GM23248 (cell line): ENCODE measurements around the gene SNX20. TPM values are rescaled to one million over a fixed set of nuclear protein-coding genes. Genes with fewer than 3 reads are reported as not detected.

Experiments
- DNase-seq: peaks from one replicate; pipeline ENCODE4 v3.0.0-alpha.2; 2015
- H2AFZ ChIP-seq: fragments of 200-600 bp; sonication (generic); 2 replicates; pipeline ENCODE4 v1.6.1; 2016; ENCODE audit warnings: antibody characterized with exemption
- H3F3A ChIP-seq: fragments of 200-600 bp; sonication (generic); 2 replicates; pipeline ENCODE4 v1.6.1; 2016; ENCODE audit warnings: mild to moderate bottlenecking, antibody characterized with exemption, mixed run types; ENCODE audit not compliant: insufficient read depth
- H3K27ac ChIP-seq: fragments of 200-600 bp; sonication (generic); 2 replicates; pipeline ENCODE4 v1.5.1; 2016; ENCODE audit warnings: mild to moderate bottlenecking
- H3K27me3 ChIP-seq: fragments of 200-600 bp; sonication (generic); replicated peaks from 2 replicates; pipeline ENCODE4 v1.6.1; 2016; ENCODE audit warnings: mild to moderate bottlenecking; ENCODE audit not compliant: insufficient read depth
- H3K36me3 ChIP-seq: fragments of 200-600 bp; sonication (generic); 2 replicates; pipeline ENCODE4 v1.6.1; 2016; ENCODE audit warnings: low read depth, mild to moderate bottlenecking
- H3K4me1 ChIP-seq: fragments of 200-600 bp; sonication (generic); 2 replicates; pipeline ENCODE4 v1.6.1; 2016; ENCODE audit warnings: mild to moderate bottlenecking; ENCODE audit not compliant: insufficient read depth
- H3K4me2 ChIP-seq: fragments of 200-600 bp; sonication (generic); one replicate; pipeline ENCODE4 v1.6.1; 2016; ENCODE audit warnings: mild to moderate bottlenecking; ENCODE audit not compliant: unreplicated experiment
- H3K4me3 ChIP-seq: fragments of 200-600 bp; sonication (generic); 2 replicates; pipeline ENCODE4 v1.5.1; 2016; ENCODE audit warnings: mild to moderate bottlenecking
- H3K79me2 ChIP-seq: fragments of 200-600 bp; sonication (generic); 2 replicates; pipeline ENCODE4 v1.6.1; 2016; ENCODE audit warnings: mild to moderate bottlenecking; ENCODE audit not compliant: insufficient read depth
- H3K9ac ChIP-seq: fragments of 200-600 bp; sonication (generic); 2 replicates; pipeline ENCODE4 v1.6.1; 2016; ENCODE audit warnings: mild to moderate bottlenecking
- H3K9me2 ChIP-seq: fragments of 200-600 bp; sonication (generic); 2 replicates; pipeline ENCODE4 v1.6.1; 2016; ENCODE audit warnings: mixed run types, mild to moderate bottlenecking, moderate library complexity; ENCODE audit not compliant: insufficient read depth
- H3K9me3 ChIP-seq: fragments of 200-600 bp; sonication (generic); one replicate; pipeline ENCODE4 v1.6.1; 2017; ENCODE audit warnings: low read depth
- H4K20me1 ChIP-seq: fragments of 200-600 bp; sonication (generic); 2 replicates; pipeline ENCODE4 v1.6.0; 2016; ENCODE audit not compliant: insufficient read depth
- EZH2 ChIP-seq: fragments of 200-600 bp; sonication (generic); IDR thresholded peaks from 2 replicates; pipeline ENCODE4 v1.6.1; 2018; ENCODE audit warnings: antibody characterized with exemption, mild to moderate bottlenecking; ENCODE audit not compliant: insufficient read depth, poor library complexity, severe bottlenecking
- EZH2phosphoT487 ChIP-seq: fragments of 200-600 bp; sonication (generic); IDR thresholded peaks from 2 replicates; pipeline ENCODE4 v1.6.1; 2018; ENCODE audit warnings: antibody characterized with exemption, moderate library complexity, mild to moderate bottlenecking, low read depth; ENCODE audit not compliant: insufficient read depth
- WGBS, 2 experiments: methylation state at CpG; one replicate each; pipeline ENCODE4 v1.1.6; 2015 to 2017; ENCODE audit warnings: low lambda C conversion rate in 2 of 2, low coverage in 1 of 2; ENCODE audit errors: missing lambda C conversion rate in 2 of 2; 5-methylcytosine and 5-hydroxymethylcytosine counted together
- in situ Hi-C: fragments of 300-500 bp; cut with MboI; formaldehyde crosslinking; loops from 2 replicates; pipeline ENCODE4 v1.15.0; 2020
- polyA plus RNA-seq: library from polyadenylated mRNA; unstranded; fragments of >200 nt; fragmentation: Nextera tagmentation; extraction: Ambion mirVana; gene quantifications from 2 replicates; pipeline ENCODE4 v1.2.1, GENCODE V29; 2016
- total RNA-seq: library from RNA; depleted of rRNA; stranded (reverse); fragments of >200 nt; shearing (Covaris generic); gene quantifications from 2 replicates; pipeline ENCODE4 v1.2.3, GENCODE V29; 2014

Gene SNX20
- total and polyA plus RNA-seq, 2 experiments from 2014 or later: not detected

DNA sequence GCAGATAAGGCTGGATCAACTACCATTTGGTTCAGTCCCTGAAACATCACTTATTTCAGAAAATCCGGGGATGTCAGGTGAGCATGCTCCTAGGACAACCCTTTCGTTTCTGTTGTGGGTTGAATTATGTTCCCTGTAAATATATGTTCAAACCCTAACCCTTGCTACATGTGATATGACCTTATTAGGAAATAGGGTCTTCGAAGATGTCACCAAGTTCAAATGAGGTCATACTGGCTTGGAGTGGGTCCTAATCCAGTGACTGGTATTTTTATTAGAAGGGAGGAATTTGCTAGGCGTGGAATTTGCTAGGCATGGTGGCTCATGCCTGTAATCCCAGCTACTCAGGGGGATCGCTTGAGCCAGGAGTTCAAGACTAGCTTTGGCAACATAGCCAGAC lies 21.3 kb downstream of the SNX20 start:
- Histone ChIP-seq H3F3A (no peaks in the 10 kb centered on the region), H3K27ac (no peak overlapping the region), H3K4me2 (no peak overlapping the region), H3K9me2 (no peaks in the 10 kb centered on the region), H3K27me3 (no peaks in the 10 kb centered on the region), H3K79me2 (no peaks in the 10 kb centered on the region), H2AFZ (no peak overlapping the region), H3K36me3 (no peaks in the 10 kb centered on the region), H4K20me1 (no peaks in the 10 kb centered on the region), H3K4me1 (no peaks in the 10 kb centered on the region), H3K9ac (no peak overlapping the region), H3K9me3 (no peaks in the 10 kb centered on the region), H3K4me3 (no peak overlapping the region)
- in situ Hi-C loops: no loop called here
- whole genome bisulfite sequencing, 2 experiments: 63 to 74% methylated on average over 5 of the region's 5 CpGs
- no peak for DNase-seq
- TF ChIP-seq EZH2 (no peak), EZH2phosphoT487 (no peak)

DNA sequence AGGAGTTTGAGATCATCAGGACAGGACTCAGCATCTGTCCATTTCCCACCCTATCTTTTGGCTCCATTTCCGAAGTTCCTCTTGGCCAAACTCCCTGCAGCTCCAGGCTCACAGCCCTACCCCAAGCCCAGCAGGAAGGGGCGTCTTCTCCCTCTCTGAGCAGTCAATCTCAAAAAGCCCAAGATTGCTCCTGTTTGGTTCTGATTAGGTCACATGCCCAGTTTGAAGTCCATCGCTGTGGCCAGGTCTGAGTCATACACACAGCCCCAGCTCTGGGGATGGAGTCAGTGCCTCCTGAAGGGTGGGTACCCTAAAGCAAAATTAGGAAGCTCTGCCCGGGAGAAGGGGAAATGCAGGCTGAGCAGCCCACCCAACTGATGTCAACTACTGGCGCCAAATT lies 23.9 kb downstream of the SNX20 start:
- H3K79me2 ChIP-seq: no peaks in the 10 kb centered on the region
- 29 to 30% methylated on average over 5 of the region's 5 CpGs for WGBS, 2 experiments
- H3K9me3 ChIP-seq: no peaks in the 10 kb centered on the region
- H2AFZ ChIP-seq: no peak overlapping the region
- TF ChIP-seq EZH2phosphoT487: no peak
- TF ChIP-seq EZH2: no peak
- H4K20me1 ChIP-seq: no peaks in the 10 kb centered on the region
- H3K27me3 ChIP-seq: no peaks in the 10 kb centered on the region
- H3K9ac ChIP-seq: no peak overlapping the region
- no peak overlapping the region for H3K27ac ChIP-seq
- H3K4me1 ChIP-seq: no peaks in the 10 kb centered on the region
- no peaks in the 10 kb centered on the region for H3K36me3 ChIP-seq
- no peaks in the 10 kb centered on the region for H3F3A ChIP-seq
- no peak overlapping the region for H3K4me3 ChIP-seq
- H3K9me2 ChIP-seq: no peaks in the 10 kb centered on the region
- peak; percentile 35 for DNase-seq
- H3K4me2 ChIP-seq: no peak overlapping the region
- in situ Hi-C loops: no loop called here

DNA sequence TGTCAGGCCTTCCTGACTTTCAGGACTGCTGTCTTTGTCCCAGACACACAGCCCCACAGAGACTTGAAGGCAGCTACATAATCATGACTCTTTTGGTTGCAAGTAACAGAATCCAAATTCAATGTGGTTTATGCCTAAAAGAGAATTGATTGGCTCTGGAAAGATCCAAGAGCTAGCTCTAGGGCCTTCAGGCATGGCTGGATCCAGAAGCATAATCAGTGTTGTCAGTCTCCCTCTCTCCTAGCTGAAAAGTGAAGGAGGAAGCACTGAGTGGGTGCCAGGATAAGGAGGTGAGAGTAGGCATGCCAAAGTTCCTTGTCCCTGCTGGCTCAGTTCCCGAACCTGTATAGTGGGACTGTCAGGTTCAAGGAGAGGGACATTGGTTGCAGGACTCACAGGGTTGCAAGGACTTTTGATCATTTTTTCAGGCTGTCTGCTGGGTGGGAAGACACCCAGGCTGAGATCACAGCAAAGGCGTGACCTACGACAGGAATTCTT lies 25.5 kb downstream of the SNX20 start:
- no peaks in the 10 kb centered on the region for H3K9me3 ChIP-seq
- no peaks in the 10 kb centered on the region for H4K20me1 ChIP-seq
- H2AFZ ChIP-seq: no peak overlapping the region
- no peaks in the 10 kb centered on the region for H3F3A ChIP-seq
- no peak for TF ChIP-seq EZH2
- TF ChIP-seq EZH2phosphoT487: no peak
- no peaks in the 10 kb centered on the region for H3K4me1 ChIP-seq
- no peak for DNase-seq
- no peak overlapping the region for H3K4me2 ChIP-seq
- H3K9ac ChIP-seq: no peak overlapping the region
- H3K4me3 ChIP-seq: no peak overlapping the region
- H3K79me2 ChIP-seq: no peaks in the 10 kb centered on the region
- WGBS, 2 experiments: 75 to 89% methylated on average over 3 of the region's 3 CpGs
- no peak overlapping the region for H3K27ac ChIP-seq
- no peaks in the 10 kb centered on the region for H3K36me3 ChIP-seq
- in situ Hi-C loops: no loop called here
- no peaks in the 10 kb centered on the region for H3K27me3 ChIP-seq
- no peaks in the 10 kb centered on the region for H3K9me2 ChIP-seq

DNA sequence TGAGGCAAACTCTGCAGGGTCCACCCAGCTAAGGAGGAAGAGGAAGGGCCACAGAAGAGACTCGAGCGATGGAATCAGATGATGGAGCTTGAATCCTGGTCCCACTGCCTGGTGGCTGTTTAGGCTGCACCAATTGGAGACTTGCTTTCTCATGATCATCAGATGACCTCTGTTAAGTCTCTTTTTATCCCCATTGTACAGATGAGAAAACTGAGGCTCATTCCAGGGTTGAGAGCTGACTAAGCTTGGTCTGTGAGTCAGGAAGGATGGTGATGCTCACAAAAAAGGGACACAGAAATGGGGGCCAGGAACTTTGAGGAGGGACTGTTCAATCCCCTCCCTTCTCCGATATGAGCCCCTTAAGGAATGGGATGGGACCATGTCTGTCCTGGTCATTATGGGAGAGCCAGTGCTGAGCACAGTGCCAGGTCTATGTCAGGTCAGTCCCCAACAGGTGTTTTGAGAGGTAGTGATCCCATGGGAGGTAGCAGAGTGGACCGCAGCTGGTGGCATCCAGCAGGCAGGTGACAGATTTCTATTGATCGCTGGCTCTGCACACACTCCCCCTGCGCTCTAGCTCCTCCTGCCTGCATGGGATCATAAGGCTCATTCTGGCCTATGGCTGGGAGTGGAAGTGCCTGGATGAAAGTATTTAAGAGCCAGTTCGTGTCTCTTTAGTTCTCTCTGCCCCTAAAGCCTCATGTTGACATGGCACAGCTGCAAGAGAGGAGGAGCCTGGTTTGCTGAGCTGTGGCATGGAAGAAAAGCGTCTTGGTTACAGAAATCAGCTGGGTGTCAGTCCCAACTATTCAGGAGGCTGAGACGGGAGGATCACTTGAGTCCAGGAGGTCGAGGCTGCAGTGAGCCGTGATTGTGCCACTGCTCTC lies 27.2 kb downstream of the SNX20 start:
- Histone ChIP-seq H3K4me3 (no peak overlapping the region), H3F3A (no peaks in the 10 kb centered on the region), H4K20me1 (no peaks in the 10 kb centered on the region), H3K9me3 (no peaks in the 10 kb centered on the region), H3K36me3 (no peaks in the 10 kb centered on the region), H3K9ac (no peak overlapping the region), H3K4me2 (no peak overlapping the region), H2AFZ (no peak overlapping the region), H3K27ac (no peak overlapping the region), H3K27me3 (no peaks in the 10 kb centered on the region), H3K4me1 (no peaks in the 10 kb centered on the region), H3K9me2 (no peaks in the 10 kb centered on the region), H3K79me2 (no peaks in the 10 kb centered on the region)
- in situ Hi-C loops: no loop called here
- TF ChIP-seq EZH2phosphoT487 (no peak), EZH2 (no peak)
- DNase-seq: no peak
- WGBS, 2 experiments: 68% methylated on average over 11 of the region's 11 CpGs
